Gastroesophageal sphincter (tissue), 3 donors: ENCODE results near the gene FMO2.

ENCODE experiments used
- CTCF ChIP-seq, 4 experiments: fragments of 200-600 bp in 2 of 4; fragments of 450-650 bp in 2 of 4; sonication (generic) in 1 of 4; IDR thresholded peaks; one replicate each; pipeline ENCODE4 v1.5.1; 2017 to 2019; ENCODE audit warnings: antibody characterized with exemption in 4 of 4, mild to moderate bottlenecking in 2 of 4, moderate library complexity in 2 of 4
- EP300 ChIP-seq: sonication (generic); formaldehyde crosslinking; IDR thresholded peaks from one replicate; pipeline ENCODE4 v1.6.1; 2017; ENCODE audit warnings: antibody characterized with exemption, mild to moderate bottlenecking
- POLR2A ChIP-seq, 2 donors: fragments of 450-650 bp; IDR thresholded peaks; one replicate each; pipeline ENCODE4 v1.6.1; 2017; ENCODE audit warnings: antibody characterized with exemption in 2 of 2, mild to moderate bottlenecking in 2 of 2, moderate library complexity in 1 of 2
- POLR2AphosphoS5 ChIP-seq: sonication (generic); formaldehyde crosslinking; IDR thresholded peaks from one replicate; pipeline ENCODE4 v1.6.1; 2017; ENCODE audit warnings: antibody characterized with exemption

GRCh38 chr1:171212607-171213351 lies 27.7 kb downstream of the FMO2 start:
- no peak for TF ChIP-seq EP300
- no peak for TF ChIP-seq CTCF (IDR thresholded peaks at IDR 0.05)
- no peak for TF ChIP-seq POLR2A (IDR thresholded peaks at IDR 0.05)
- TF ChIP-seq POLR2AphosphoS5 = no peak
